Mammary epithelial cell (primary cell): ENCODE data around the gene BRMS1L.

Source experiments
- EZH2 ChIP-seq: IDR thresholded peaks from 2 replicates; pipeline ENCODE4 v1.6.1; 2012; ENCODE audit warnings: low read length, inconsistent platforms, borderline replicate concordance
- TF ChIP-seq, protein P1 (sequence below), 2 donors: IDR thresholded peaks in 1 of 2; conservative IDR thresholded peaks in 1 of 2; 2 replicates each; pipeline ENCODE4 v1.5.1; 2011 to 2012; ENCODE audit warnings: inconsistent platforms in 2 of 2, low read length in 2 of 2, mild to moderate bottlenecking in 2 of 2, control low read depth in 1 of 2, low read depth in 1 of 2; ENCODE audit not compliant: insufficient read depth in 1 of 2; ENCODE audit errors: extremely low read depth in 1 of 2

- TF ChIP-seq, protein P1, sequence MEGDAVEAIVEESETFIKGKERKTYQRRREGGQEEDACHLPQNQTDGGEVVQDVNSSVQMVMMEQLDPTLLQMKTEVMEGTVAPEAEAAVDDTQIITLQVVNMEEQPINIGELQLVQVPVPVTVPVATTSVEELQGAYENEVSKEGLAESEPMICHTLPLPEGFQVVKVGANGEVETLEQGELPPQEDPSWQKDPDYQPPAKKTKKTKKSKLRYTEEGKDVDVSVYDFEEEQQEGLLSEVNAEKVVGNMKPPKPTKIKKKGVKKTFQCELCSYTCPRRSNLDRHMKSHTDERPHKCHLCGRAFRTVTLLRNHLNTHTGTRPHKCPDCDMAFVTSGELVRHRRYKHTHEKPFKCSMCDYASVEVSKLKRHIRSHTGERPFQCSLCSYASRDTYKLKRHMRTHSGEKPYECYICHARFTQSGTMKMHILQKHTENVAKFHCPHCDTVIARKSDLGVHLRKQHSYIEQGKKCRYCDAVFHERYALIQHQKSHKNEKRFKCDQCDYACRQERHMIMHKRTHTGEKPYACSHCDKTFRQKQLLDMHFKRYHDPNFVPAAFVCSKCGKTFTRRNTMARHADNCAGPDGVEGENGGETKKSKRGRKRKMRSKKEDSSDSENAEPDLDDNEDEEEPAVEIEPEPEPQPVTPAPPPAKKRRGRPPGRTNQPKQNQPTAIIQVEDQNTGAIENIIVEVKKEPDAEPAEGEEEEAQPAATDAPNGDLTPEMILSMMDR (conservative IDR thresholded peaks at IDR 0.05 in 1 of 2, IDR thresholded peaks at IDR 0.05 in 1 of 2; ENCODE audit: extremely low read depth in 1 of 2, insufficient read depth in 1 of 2, low read depth in 1 of 2, low read length in 2 of 2): no peak
- no peak for TF ChIP-seq EZH2
Measured at GRCh38 chr14:35783699-35784098, 42.4 kb upstream of the BRMS1L start.
